K562 (cell line): ENCODE results near the gene MRPL11.
A peak's percentile ranks its signal among the peaks of the same experiment; 100 is the strongest.

ENCODE experiments used
- CEBPB ChIP-seq: fragments of 450-650 bp; IDR thresholded peaks from 2 replicates; pipeline ENCODE4 v1.6.1; 2016; ENCODE audit warnings: missing genetic modification characterization, missing compliant biosample characterization
- CTCF ChIP-seq, 3 experiments: IDR thresholded peaks in 2 of 3; conservative IDR thresholded peaks in 1 of 3; 2 replicates each; pipeline ENCODE4 v1.5.1; 2011 to 2012; ENCODE audit warnings: low read length in 3 of 3, mild to moderate bottlenecking in 3 of 3, control low read depth in 2 of 3, improper control_type of control experiment in 1 of 3, inconsistent platforms in 1 of 3, low read depth in 1 of 3, mixed read lengths in 1 of 3, moderate library complexity in 1 of 3; ENCODE audit not compliant: insufficient read depth in 2 of 3
- EP300 ChIP-seq: IDR thresholded peaks from 2 replicates; pipeline ENCODE4 v1.6.1; 2012; ENCODE audit warnings: low read length, improper control_type of control experiment
- ERF ChIP-seq: fragments of 450-650 bp; formaldehyde crosslinking; IDR thresholded peaks from 2 replicates; pipeline ENCODE4 v1.4.0; 2020; ENCODE audit warnings: mild to moderate bottlenecking, mixed read lengths
- GABPA ChIP-seq: fragments of 200-800 bp; sonication (Bioruptor generic); conservative IDR thresholded peaks from 2 replicates; pipeline ENCODE4 v1.6.1; 2016; ENCODE audit warnings: low read depth, missing genetic modification characterization, missing compliant biosample characterization
- NFE2L1 ChIP-seq: fragments of 450-650 bp; IDR thresholded peaks from 2 replicates; pipeline ENCODE4 v1.6.1; 2016; ENCODE audit warnings: missing genetic modification characterization, low read depth, mild to moderate bottlenecking, missing compliant biosample characterization, moderate library complexity, borderline replicate concordance
- POLR2A ChIP-seq: fragments of 450-650 bp; conservative IDR thresholded peaks from 2 replicates; pipeline ENCODE4 v1.6.1; 2016
- POLR2AphosphoS5 ChIP-seq: IDR thresholded peaks from 2 replicates; pipeline ENCODE4 v1.6.1; 2011; ENCODE audit warnings: mild to moderate bottlenecking, low read depth, low read length, moderate library complexity; ENCODE audit not compliant: control insufficient read depth, insufficient read depth
- SLC30A9 ChIP-seq: fragments of 250-450 bp; sonication (Bioruptor Pico); IDR thresholded peaks from 2 replicates; pipeline ENCODE4 v1.8.0; 2022; ENCODE audit warnings: mild to moderate bottlenecking, moderate library complexity
- TBP ChIP-seq: optimal IDR thresholded peaks from 2 replicates; pipeline ENCODE3; 2011; ENCODE audit warnings: low read depth, low read length, improper control_type of control experiment
- TCF7 ChIP-seq: sonication (generic); IDR thresholded peaks from 2 replicates; pipeline ENCODE4 v1.6.1; 2016; ENCODE audit warnings: antibody characterized with exemption, borderline replicate concordance
- ZNF140 ChIP-seq: fragments of 250-450 bp; sonication (Bioruptor Pico); IDR thresholded peaks from 2 replicates; pipeline ENCODE4 v1.8.0; 2021; ENCODE audit warnings: moderate library complexity, mild to moderate bottlenecking, inconsistent platforms
- ZNF277 ChIP-seq: fragments of 250-450 bp; sonication (Bioruptor Pico); IDR thresholded peaks from 2 replicates; pipeline ENCODE4 v1.8.0; 2022; ENCODE audit warnings: inconsistent platforms, mild to moderate bottlenecking, moderate library complexity, borderline replicate concordance

GRCh38 chr11:66393954-66394353, 44.7 kb downstream of the MRPL11 start:
- no peak for TF ChIP-seq TCF7
- TF ChIP-seq GABPA (tag), result no peak
- no peak for TF ChIP-seq TBP
- TF ChIP-seq ZNF277 (CRISPR knock-in tag), result no peak
- no peak for TF ChIP-seq POLR2A
- TF ChIP-seq ERF (CRISPR knock-in tag), result no peak
- no peak for TF ChIP-seq EP300
- no peak for TF ChIP-seq ZNF140 (CRISPR knock-in tag)
- TF ChIP-seq SLC30A9 (CRISPR knock-in tag), result no peak
- no peak for TF ChIP-seq CTCF (IDR thresholded peaks at IDR 0.05 in 2 of 3, conservative IDR thresholded peaks at IDR 0.05 in 1 of 3; ENCODE audit: insufficient read depth in 2 of 3, low read depth in 1 of 3, low read length in 3 of 3)
- TF ChIP-seq CEBPB (tag), result no peak
- TF ChIP-seq POLR2AphosphoS5, result no peak
- peak; percentile 30; the same call in 1 of the 2 replicates for TF ChIP-seq NFE2L1 (tag)
